GM20000 (cell line): ENCODE measurements around the gene SULT1E1.

Experiments used
- DNase-seq: peaks from one replicate; pipeline ENCODE4 v3.0.0; 2012; ENCODE audit warnings: low spot score
- TF ChIP-seq, protein P1 (sequence below): IDR thresholded peaks from 2 replicates; pipeline ENCODE4 v1.5.1; 2012; ENCODE audit warnings: mild to moderate bottlenecking, control low read depth; ENCODE audit errors: extremely low read depth, missing control alignments

SULT1E1 gene

DNA sequence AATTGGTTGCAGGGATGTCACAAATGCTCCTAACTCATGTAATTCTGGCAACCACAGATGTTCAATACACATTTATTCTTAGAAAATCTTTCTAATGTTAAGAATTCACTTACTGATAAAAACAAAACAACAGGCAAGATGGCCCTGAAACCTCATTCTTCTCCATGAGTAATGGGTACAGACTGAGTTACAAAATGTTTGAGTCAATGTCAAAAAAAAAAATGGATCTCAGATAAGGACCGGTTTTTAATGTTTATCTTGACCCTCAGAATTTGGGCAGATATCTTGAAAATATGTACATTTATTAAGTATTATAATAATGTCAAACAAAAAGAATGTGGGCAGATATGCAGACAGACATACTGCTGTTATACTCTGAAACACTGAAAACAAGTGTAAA is 1.8 kb upstream of the SULT1E1 start:
- no peak for DNase-seq
- TF ChIP-seq, protein P1, sequence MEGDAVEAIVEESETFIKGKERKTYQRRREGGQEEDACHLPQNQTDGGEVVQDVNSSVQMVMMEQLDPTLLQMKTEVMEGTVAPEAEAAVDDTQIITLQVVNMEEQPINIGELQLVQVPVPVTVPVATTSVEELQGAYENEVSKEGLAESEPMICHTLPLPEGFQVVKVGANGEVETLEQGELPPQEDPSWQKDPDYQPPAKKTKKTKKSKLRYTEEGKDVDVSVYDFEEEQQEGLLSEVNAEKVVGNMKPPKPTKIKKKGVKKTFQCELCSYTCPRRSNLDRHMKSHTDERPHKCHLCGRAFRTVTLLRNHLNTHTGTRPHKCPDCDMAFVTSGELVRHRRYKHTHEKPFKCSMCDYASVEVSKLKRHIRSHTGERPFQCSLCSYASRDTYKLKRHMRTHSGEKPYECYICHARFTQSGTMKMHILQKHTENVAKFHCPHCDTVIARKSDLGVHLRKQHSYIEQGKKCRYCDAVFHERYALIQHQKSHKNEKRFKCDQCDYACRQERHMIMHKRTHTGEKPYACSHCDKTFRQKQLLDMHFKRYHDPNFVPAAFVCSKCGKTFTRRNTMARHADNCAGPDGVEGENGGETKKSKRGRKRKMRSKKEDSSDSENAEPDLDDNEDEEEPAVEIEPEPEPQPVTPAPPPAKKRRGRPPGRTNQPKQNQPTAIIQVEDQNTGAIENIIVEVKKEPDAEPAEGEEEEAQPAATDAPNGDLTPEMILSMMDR: no peak

DNA sequence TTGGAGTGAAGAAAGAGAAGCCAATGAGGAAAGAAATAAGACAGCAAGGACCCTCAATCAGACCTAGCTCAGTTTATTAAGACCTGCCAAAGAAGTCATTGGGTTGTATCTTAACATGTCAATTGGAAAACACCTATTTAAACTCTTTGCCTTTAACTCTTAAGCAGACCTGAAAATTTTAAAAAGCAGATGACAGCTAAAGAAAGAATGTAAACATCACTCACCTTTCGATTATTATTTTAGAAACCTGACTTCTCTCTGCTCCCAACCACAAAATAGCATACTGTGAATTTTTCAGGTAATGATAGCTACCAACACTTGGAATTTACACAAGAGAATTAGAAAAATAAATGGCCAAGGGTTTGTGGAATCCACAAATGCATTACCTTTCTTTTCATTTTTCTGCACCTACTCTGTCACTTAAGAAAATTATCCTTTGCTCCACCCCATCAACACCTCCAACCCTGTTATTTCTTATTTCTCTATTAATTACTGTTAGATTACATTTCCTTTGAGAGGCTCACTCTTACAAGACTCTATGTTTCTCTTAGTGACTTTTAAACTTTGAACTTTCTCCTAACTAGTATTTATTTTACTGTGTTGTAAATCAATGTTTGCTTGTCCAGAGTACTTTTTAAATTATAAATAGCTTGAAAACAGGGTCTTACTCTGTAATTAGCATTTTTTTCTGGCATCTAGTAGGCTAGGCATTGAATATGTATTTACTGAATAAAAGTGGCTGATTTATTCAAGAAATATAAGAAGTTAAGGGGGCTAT is 765 bp upstream of the SULT1E1 start:
- no peak for DNase-seq
- TF ChIP-seq, protein P1: no peak

DNA sequence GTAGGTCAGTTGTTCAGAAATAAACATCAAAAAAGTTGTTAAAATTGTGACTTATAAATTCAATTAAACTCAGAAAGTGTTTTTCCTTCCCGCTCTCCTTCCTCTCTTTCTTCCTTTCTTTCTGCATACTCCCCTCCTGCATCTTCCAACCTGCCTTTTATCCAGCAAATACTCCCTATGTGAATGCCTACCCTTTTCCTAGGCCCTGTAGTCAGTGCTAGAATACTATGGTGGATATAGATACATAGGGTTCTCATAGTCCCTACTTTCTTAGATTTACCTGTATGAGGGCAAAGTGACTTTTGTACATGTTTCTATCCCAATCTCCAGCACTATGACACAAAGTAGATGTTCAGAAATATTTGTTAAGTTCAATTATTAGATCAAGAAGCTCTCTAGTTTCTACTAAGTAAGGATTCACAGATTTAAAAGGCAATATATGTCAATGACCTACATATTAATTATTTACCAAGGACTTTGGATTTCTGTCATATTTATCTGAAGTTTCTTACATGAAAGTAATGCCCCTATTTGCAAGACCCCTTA is 732 bp downstream of the SULT1E1 start:
- no peak for DNase-seq
- TF ChIP-seq, protein P1: no peak

DNA sequence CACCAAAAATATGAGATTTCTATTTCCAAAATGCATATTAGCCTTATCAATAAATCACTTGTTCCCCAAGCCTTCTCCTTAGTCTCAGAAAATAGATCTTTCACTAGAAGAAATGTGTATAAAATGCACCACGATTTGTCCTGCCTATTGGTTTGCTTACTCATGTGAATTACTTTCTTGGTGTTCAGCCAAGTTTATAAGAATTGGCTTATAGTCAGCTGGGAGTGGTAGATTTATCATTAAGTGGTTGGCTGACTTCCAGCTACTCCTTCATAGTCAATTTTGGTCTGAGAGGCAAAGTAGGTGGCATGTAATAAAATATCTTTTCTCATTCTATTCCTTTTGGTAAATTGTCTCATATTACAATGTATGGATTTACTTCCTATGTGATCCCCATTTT is 1.3 kb downstream of the SULT1E1 start:
- no peak for DNase-seq
- TF ChIP-seq, protein P1: no peak

GRCh38 chr4:69855822-69856221 is 4.1 kb downstream of the SULT1E1 start:
- DNase-seq: no peak
- TF ChIP-seq, protein P1: no peak

GRCh38 chr4:69849969-69850368 is 10.0 kb downstream of the SULT1E1 start:
- peak; percentile 6 for DNase-seq
- TF ChIP-seq, protein P1: no peak

GRCh38 chr4:69849297-69849696 is 10.6 kb downstream of the SULT1E1 start:
- DNase-seq: no peak
- TF ChIP-seq, protein P1: no peak
